H9 (cell line): ENCODE measurements around the gene UBA1. TPM values are rescaled to one million over a fixed set of nuclear protein-coding genes. Genes with fewer than 3 reads are reported as not detected.

Source experiments
- DNase-seq: peaks from one replicate; pipeline ENCODE4 v3.0.0-alpha.2; 2017
- H2AFZ ChIP-seq: one replicate; pipeline ENCODE4 v1.6.1; 2013; ENCODE audit warnings: mild to moderate bottlenecking, low read length, control low read depth, moderate library complexity
- H2AK5ac ChIP-seq: 2 replicates; pipeline ENCODE4 v1.6.1; 2013; ENCODE audit warnings: low read length, control low read depth, mixed read lengths; ENCODE audit not compliant: insufficient read length
- H2BK120ac ChIP-seq: one replicate; pipeline ENCODE4 v1.6.1; 2013; ENCODE audit warnings: low read depth, mild to moderate bottlenecking, low read length, control low read depth, inconsistent platforms; ENCODE audit not compliant: poor library complexity, severe bottlenecking
- H2BK12ac ChIP-seq: 2 replicates; pipeline ENCODE4 v1.6.1; 2013; ENCODE audit warnings: low read length, control low read depth, mixed read lengths, low read depth; ENCODE audit not compliant: insufficient read length
- H2BK15ac ChIP-seq: 2 replicates; pipeline ENCODE4 v1.6.1; 2013; ENCODE audit warnings: low read depth, low read length, control low read depth
- H2BK20ac ChIP-seq: one replicate; pipeline ENCODE4 v1.6.1; 2013; ENCODE audit warnings: low read depth, mild to moderate bottlenecking, low read length, control low read depth, inconsistent platforms; ENCODE audit not compliant: poor library complexity, severe bottlenecking
- H2BK5ac ChIP-seq: 2 replicates; pipeline ENCODE4 v1.6.1; 2013; ENCODE audit warnings: low read length, control low read depth, mixed read lengths; ENCODE audit not compliant: insufficient read length
- H3K14ac ChIP-seq: 2 replicates; pipeline ENCODE4 v1.6.1; 2013; ENCODE audit warnings: low read length, control low read depth; ENCODE audit not compliant: insufficient read depth
- H3K18ac ChIP-seq: 2 replicates; pipeline ENCODE4 v1.6.1; 2013; ENCODE audit warnings: low read depth, mild to moderate bottlenecking, mixed read lengths, low read length, control low read depth; ENCODE audit not compliant: insufficient read length
- H3K23ac ChIP-seq: 2 replicates; pipeline ENCODE4 v1.6.1; 2013; ENCODE audit warnings: low read length, control low read depth, mixed read lengths, low read depth; ENCODE audit not compliant: insufficient read length
- H3K23me2 ChIP-seq: 2 replicates; pipeline ENCODE4 v1.6.1; 2013; ENCODE audit warnings: low read depth, mild to moderate bottlenecking, mixed read lengths, low read length, control low read depth; ENCODE audit not compliant: insufficient read length, poor library complexity, severe bottlenecking
- H3K27ac ChIP-seq: 2 replicates; pipeline ENCODE4 v1.5.1; 2013; ENCODE audit warnings: low read length, control low read depth, mixed read lengths, low read depth; ENCODE audit not compliant: insufficient read length
- H3K27me3 ChIP-seq: 2 replicates; pipeline ENCODE4 v1.6.1; 2013; ENCODE audit warnings: low read length, control low read depth, inconsistent platforms; ENCODE audit not compliant: insufficient read depth
- H3K4ac ChIP-seq: 2 replicates; pipeline ENCODE4 v1.6.1; 2013; ENCODE audit warnings: low read depth, mild to moderate bottlenecking, control low read depth, inconsistent platforms, low read length, moderate library complexity
- H3K4me1 ChIP-seq: 2 replicates; pipeline ENCODE4 v1.6.1; 2013; ENCODE audit warnings: low read length, control low read depth, inconsistent platforms; ENCODE audit not compliant: insufficient read depth
- H3K4me2 ChIP-seq: 2 replicates; pipeline ENCODE4 v1.6.1; 2013; ENCODE audit warnings: low read length, control low read depth, mixed read lengths; ENCODE audit not compliant: insufficient read length, insufficient read depth
- H3K56ac ChIP-seq: 2 replicates; pipeline ENCODE4 v1.6.1; 2013; ENCODE audit warnings: low read depth, mild to moderate bottlenecking, mixed read lengths, low read length, control low read depth; ENCODE audit not compliant: insufficient read length
- H3K79me1 ChIP-seq: 2 replicates; pipeline ENCODE4 v1.6.1; 2013; ENCODE audit warnings: low read depth, mild to moderate bottlenecking, moderate library complexity, low read length, control low read depth, inconsistent platforms; ENCODE audit not compliant: insufficient read depth, poor library complexity, severe bottlenecking
- H3K79me2 ChIP-seq: 2 replicates; pipeline ENCODE4 v1.6.1; 2013; ENCODE audit warnings: low read length, control low read depth, inconsistent platforms; ENCODE audit not compliant: insufficient read depth
- H3K9ac ChIP-seq: 2 replicates; pipeline ENCODE4 v1.6.1; 2013; ENCODE audit warnings: low read length, control low read depth, mixed read lengths; ENCODE audit not compliant: insufficient read length; ENCODE audit errors: extremely low read depth
- H3K9me3 ChIP-seq: one replicate; pipeline ENCODE4 v1.6.1; 2013; ENCODE audit warnings: low read depth, low read length, inconsistent platforms; ENCODE audit not compliant: control insufficient read depth
- H3T11ph ChIP-seq: one replicate; pipeline ENCODE4 v1.6.1; 2013; ENCODE audit warnings: mild to moderate bottlenecking, low read length, control low read depth, inconsistent platforms
- H4K20me1 ChIP-seq: one replicate; pipeline ENCODE4 v1.6.1; 2013; ENCODE audit not compliant: control insufficient read depth, insufficient read length, insufficient read depth
- H4K5ac ChIP-seq: 2 replicates; pipeline ENCODE4 v1.6.1; 2013; ENCODE audit warnings: low read depth, mild to moderate bottlenecking, mixed read lengths, low read length, control low read depth; ENCODE audit not compliant: insufficient read length
- H4K8ac ChIP-seq: replicated peaks from 2 replicates; pipeline ENCODE4 v1.6.1; 2013; ENCODE audit warnings: low read length, control low read depth, mixed read lengths, low read depth; ENCODE audit not compliant: insufficient read length
- H4K91ac ChIP-seq: 2 replicates; pipeline ENCODE4 v1.6.1; 2013; ENCODE audit warnings: low read depth, mild to moderate bottlenecking, moderate library complexity, mixed read lengths, low read length, control low read depth; ENCODE audit not compliant: insufficient read length
- H3K27ac Mint-ChIP-seq, 3 experiments: 2 replicates in 2 of 3; 3 replicates in 1 of 3; pipeline ENCODE4 v1.8.0; 2020 to 2021; ENCODE audit warnings: mixed read lengths in 3 of 3, mild to moderate bottlenecking in 1 of 3, moderate library complexity in 1 of 3
- H3K27me3 Mint-ChIP-seq: 2 replicates; pipeline ENCODE4 v1.8.0; 2021; ENCODE audit warnings: low read depth, mild to moderate bottlenecking, moderate library complexity, mixed read lengths
- H3K36me3 Mint-ChIP-seq, 3 experiments: 2 replicates in 2 of 3; 3 replicates in 1 of 3; pipeline ENCODE4 v1.8.0; 2020 to 2021; ENCODE audit warnings: low read depth in 3 of 3, mixed read lengths in 3 of 3; ENCODE audit not compliant: insufficient read depth in 1 of 3
- H3K4me1 Mint-ChIP-seq, 2 experiments: 2 replicates each; pipeline ENCODE4 v1.8.0; 2020; ENCODE audit warnings: mixed read lengths in 2 of 2
- H3K4me3 Mint-ChIP-seq, 2 experiments: 2 replicates in 1 of 2; 3 replicates in 1 of 2; pipeline ENCODE4 v1.8.0; 2020 to 2021; ENCODE audit warnings: mild to moderate bottlenecking in 2 of 2, mixed read lengths in 2 of 2, moderate library complexity in 1 of 2
- H3K9me3 Mint-ChIP-seq, 2 experiments: 2 replicates in 1 of 2; 3 replicates in 1 of 2; pipeline ENCODE4 v1.8.0; 2020; ENCODE audit warnings: mild to moderate bottlenecking in 2 of 2, mixed read lengths in 2 of 2, moderate library complexity in 1 of 2
- CTCF ChIP-seq: fragments of 200-600 bp; sonication (generic); conservative IDR thresholded peaks from 3 replicates; pipeline ENCODE4 v1.8.0; 2021; ENCODE audit warnings: antibody characterized with exemption, mild to moderate bottlenecking
- WGBS: extraction: QIAGEN DNeasy Blood & Tissue Kit; methylation state at CpG from one replicate; pipeline ENCODE4 v1.1.7; 2013; ENCODE audit warnings: missing lambda C conversion rate, low lambda C conversion rate, mixed read lengths; ENCODE audit not compliant: insufficient read length; ENCODE audit errors: extremely low coverage; 5-methylcytosine and 5-hydroxymethylcytosine counted together
- total RNA-seq: library from RNA; stranded (reverse); gene quantifications from 2 replicates; pipeline ENCODE4 v1.2.1, GENCODE V29; 2021

Gene UBA1
- total RNA-seq, 1 experiment from 2014 or later, result 427 TPM

- no CpG with 5 or more reads among the region's 9 CpGs for WGBS
- no peaks in the 10 kb centered on the region for H3K9me3 ChIP-seq
- no peak overlapping the region for H3T11ph ChIP-seq
- no peak overlapping the region for H2AK5ac ChIP-seq
- H3K27ac Mint-ChIP-seq, result peak overlapping the region; percentile 65 to 81 (median 65); a peak in 4 of 7 replicates
- DNase-seq, result no peak
- H3K27me3 ChIP-seq, result no peaks in the 10 kb centered on the region
- no peak overlapping the region for H3K27ac ChIP-seq
- no peak overlapping the region for H2BK12ac ChIP-seq
- no peak overlapping the region for H2BK20ac ChIP-seq
- H3K23me2 ChIP-seq, result no peaks in the 10 kb centered on the region
- H3K9ac ChIP-seq, result no peak overlapping the region
- H3K4me3 Mint-ChIP-seq, result peak overlapping the region in 1 of 2 experiments; percentile 60; a peak in 2 of 5 replicates
- peaks cover 11% of the 10 kb centered on the region; the same call in 1 of the 2 replicates for H3K4me1 ChIP-seq
- H3K56ac ChIP-seq, result no peak overlapping the region
- no peak overlapping the region for H4K5ac ChIP-seq
- H3K27me3 Mint-ChIP-seq, result no peaks in the 10 kb centered on the region
- peaks cover 34% of the 10 kb centered on the region in 2 experiments for H3K4me1 Mint-ChIP-seq
- H3K4ac ChIP-seq, result no peak overlapping the region
- H3K9me3 Mint-ChIP-seq, result no peaks in the 10 kb centered on the region; a peak in 1 of 5 replicates
- H3K23ac ChIP-seq, result no peak overlapping the region
- no peak overlapping the region for H3K14ac ChIP-seq
- no peak overlapping the region for H4K91ac ChIP-seq
- no peak overlapping the region for H4K8ac ChIP-seq
- H3K79me1 ChIP-seq, result peaks cover 14% of the 10 kb centered on the region
- H3K4me2 ChIP-seq, result no peak overlapping the region
- H4K20me1 ChIP-seq, result no peaks in the 10 kb centered on the region
- peak; percentile 35; the same call in 2 of the 3 replicates for TF ChIP-seq CTCF
- no peak overlapping the region for H3K18ac ChIP-seq
- H3K36me3 Mint-ChIP-seq, result peaks cover 91 to 100% (median 99%) of the 10 kb centered on the region in 3 experiments
- H2BK5ac ChIP-seq, result no peak overlapping the region
- no peak overlapping the region for H2AFZ ChIP-seq
- H2BK120ac ChIP-seq, result no peak overlapping the region
- peaks cover 24% of the 10 kb centered on the region; the same call in 1 of the 2 replicates for H3K79me2 ChIP-seq
- H2BK15ac ChIP-seq, result no peak overlapping the region
Observed at GRCh38 chrX:47200385-47201150, 6.9 kb downstream of the UBA1 start.
